GM15510 (cell line): ENCODE results near the gene RRP36.

ENCODE experiments used
- POLR2A ChIP-seq: IDR thresholded peaks from 3 replicates; pipeline ENCODE4 v1.6.1; 2011; ENCODE audit warnings: borderline replicate concordance; ENCODE audit not compliant: insufficient read length; ENCODE audit errors: extremely low read depth

Gene RRP36

DNA sequence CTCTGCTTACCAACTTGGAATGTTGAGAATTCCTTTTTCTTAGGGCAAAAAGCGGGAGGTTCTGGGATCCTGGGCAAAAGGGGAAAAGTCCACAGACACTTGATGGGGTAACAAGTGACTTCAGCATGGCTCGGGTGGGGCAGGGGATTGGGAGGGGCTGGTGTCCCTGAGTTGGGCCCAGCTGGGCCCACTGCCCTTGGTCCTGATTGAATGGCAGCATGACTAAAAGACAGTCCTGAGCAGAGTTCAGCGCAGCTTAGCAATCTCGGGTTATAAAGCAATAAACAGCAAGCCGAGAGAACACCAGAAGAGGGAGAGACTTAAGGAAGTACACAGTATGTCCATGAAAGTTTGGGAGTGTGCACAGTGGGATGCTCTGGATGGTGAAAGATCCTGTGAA lies 31.5 kb upstream of the RRP36 start:
- TF ChIP-seq POLR2A, result no peak

DNA sequence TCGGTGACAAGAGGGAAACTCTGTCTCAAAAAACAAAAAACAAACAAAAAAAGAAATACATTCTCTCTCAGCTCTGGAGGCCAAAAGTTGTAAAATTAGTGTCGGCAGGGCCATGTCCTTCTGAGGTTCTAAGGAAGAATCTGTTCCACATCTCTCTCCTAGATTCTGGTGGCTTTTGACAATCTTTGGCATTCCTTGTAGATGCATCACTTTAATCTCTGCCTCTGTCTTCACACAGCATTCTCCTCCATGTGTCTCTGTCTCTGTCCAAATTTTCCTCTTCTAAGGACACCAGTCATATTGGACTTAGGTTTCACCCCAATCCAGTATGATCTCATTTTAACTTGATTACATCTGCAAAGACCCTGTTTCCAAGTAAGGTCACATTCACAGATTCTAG lies 28.0 kb upstream of the RRP36 start:
- no peak for TF ChIP-seq POLR2A

DNA sequence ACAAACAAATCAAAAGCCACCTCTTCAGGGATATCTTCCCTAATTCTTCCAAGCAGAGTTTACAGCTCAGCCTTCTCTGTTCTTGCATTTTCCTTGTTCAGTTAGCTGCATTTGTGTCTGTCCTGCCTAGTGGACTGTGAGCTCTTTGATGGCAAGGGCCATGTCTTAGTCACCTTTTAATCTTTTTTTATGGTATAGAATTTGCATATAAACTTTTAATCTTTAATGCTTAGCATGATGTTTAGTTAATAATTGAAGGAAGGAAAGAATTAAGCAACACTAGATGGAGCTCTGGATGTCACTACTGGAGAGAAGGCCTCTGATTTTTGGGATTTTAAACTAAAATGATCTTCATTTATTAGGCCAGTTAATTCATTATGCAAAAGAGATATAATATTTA lies 24.9 kb upstream of the RRP36 start:
- no peak for TF ChIP-seq POLR2A

DNA sequence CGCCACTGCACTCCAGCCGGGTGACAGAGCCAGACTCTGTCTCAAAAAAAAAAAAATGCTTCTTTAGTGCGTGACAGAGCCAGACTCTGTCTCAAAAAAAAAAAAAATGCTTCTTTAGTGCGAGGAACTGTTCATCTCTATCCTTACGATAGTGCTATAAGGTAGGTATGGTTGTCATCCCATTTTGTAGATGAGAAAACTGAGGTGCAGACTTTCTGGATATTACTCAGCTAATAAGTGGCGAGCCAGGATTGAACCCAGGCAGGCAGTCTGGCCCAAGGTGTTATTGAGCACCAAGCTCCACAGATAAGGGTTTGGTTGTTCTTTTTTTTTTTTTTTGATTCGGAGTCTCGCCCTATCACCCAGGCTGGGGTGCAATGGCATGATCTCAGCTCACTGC lies 19.6 kb upstream of the RRP36 start:
- TF ChIP-seq POLR2A, result no peak

DNA sequence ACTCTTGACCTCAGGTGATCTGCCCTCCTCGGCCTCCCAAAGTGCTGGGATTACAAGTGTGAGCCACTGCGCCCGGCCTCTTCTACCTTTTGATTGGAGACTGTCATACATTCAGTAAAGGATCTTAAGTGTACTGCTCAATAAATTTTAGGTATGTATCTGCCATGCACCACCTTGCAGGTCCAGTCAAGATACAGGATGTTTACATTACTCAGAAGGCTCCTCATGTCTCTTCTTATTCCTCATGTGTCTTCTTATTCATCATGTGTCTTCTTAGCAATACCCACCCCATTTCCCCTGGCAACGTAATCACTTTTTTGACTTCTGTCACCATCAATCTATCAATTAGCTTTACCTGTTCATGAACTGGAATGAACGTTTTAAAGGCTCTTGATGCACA lies 15.6 kb upstream of the RRP36 start:
- TF ChIP-seq POLR2A, result no peak

DNA sequence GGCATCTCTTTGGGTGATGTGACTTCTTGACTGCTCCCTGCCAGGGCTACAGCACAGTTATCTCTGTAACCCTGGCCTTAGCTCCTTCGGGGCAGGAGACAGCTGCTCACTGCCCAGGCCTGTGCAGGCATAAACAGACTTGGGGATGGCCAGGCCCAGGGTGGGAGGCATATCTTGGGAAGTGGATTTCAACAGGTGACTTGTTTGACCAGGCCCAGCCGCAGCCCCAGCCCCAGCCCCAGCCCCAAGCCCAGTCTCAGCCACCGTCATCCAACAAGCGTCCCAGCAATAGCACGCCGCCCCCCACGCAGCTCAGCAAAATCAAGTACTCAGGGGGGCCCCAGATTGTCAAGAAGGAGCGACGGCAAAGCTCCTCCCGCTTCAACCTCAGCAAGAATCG lies 15.2 kb upstream of the RRP36 start:
- TF ChIP-seq POLR2A, result no peak

DNA sequence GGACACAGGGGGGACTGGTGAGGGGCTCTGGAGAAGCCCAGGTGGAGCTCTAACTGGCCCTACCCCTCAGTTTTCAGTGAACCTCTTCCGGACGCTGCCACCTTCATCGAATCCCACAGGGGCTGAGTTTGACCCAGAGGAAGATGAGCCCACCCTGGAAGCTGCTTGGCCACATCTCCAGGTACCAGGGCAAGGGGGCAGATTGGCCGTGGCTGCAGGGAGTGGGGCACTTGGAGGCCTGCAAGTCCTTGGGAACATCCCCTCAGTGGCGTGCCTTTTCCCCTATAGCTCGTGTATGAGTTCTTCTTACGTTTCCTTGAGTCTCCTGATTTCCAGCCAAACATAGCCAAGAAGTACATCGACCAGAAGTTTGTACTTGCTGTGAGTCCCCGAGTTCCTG lies 14.3 kb upstream of the RRP36 start:
- no peak for TF ChIP-seq POLR2A

DNA sequence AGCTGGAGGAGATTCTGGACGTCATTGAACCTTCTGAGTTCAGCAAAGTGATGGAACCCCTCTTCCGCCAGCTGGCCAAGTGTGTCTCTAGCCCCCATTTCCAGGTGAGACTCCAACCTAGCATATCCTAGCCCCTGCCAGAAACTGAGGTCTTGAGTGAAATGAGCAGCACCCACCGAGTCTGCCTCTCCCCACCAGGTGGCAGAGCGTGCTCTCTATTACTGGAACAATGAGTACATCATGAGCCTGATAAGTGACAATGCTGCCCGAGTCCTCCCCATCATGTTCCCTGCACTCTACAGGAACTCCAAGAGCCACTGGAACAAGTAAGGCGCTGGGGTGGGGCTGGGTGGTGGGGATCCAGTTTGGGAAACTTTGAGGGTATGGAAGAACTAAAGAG lies 12.3 kb upstream of the RRP36 start:
- no peak for TF ChIP-seq POLR2A

DNA sequence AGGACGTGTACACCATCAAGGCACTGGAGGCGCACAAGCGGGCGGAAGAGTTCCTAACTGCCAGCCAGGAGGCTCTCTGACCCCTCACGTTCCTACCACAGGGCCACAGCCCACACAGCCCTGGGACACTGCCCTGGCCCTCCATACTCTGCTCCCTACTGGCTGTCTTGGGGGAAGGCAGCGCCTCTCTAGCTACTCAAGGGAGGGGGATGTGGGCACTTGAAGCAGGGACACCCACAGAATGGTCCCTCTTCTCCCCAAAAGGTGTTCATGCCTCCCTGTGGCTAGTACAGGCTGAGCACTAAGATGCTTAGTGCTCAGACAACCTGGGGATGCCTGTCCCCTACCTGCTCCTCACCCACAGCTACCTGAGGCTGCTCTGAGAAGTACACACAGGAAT lies 10.2 kb upstream of the RRP36 start:
- TF ChIP-seq POLR2A, result no peak

DNA sequence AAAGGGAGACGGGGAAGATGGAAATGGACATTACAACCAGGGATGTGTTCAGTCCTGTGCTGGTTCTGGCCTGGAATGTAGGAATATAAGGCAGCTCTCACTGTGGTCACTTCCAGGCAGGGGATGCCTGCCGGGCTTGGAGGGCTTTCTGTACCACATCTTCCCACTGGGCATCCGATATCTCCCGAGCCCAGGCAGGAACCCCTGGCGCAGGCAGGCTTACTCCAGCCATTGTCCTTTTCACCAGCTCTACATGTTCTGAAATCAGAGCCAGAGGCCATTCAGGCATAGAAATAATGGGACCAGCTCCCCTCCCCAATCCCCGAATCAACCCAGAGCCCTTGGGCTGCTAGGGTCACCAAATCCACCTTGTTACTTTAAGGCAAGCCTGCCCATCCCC lies 9.1 kb upstream of the RRP36 start:
- no peak for TF ChIP-seq POLR2A

DNA sequence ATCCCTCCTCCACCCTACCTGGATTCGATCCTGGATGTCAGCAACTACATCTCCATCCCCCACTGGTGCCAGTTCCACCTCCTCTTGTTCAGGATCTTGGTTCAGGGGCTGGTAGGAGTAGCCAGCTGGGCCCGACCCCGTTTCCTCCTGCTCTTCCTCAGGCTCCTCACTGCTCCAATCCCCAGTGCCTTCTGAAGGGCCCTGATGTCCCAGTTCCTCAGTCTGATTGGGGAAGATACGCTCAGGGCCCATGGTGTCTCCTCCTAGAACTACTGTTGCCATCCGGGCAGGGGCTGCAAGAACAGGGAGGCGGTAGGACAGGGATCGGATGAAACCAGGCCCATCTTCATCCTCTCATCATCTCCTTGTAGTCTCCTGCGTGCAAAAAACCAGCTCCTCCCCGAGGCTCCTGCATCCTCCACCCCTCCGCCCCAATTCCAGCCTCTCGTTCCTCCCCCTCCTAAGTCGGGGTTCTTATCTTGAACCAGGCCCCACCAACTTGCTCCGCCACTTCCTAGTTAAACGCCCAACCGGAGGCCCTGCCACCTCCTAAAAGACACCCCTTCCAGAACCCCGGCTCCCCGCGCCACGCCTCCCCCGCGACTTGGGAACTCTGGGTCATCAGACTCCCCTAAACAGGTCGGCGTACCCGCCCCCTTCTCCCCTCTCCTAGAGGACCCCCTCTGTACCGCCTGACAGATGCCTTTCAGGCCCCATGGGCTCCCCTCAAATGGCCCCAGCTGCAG lies 8.2 kb upstream of the RRP36 start:
- no peak for TF ChIP-seq POLR2A

DNA sequence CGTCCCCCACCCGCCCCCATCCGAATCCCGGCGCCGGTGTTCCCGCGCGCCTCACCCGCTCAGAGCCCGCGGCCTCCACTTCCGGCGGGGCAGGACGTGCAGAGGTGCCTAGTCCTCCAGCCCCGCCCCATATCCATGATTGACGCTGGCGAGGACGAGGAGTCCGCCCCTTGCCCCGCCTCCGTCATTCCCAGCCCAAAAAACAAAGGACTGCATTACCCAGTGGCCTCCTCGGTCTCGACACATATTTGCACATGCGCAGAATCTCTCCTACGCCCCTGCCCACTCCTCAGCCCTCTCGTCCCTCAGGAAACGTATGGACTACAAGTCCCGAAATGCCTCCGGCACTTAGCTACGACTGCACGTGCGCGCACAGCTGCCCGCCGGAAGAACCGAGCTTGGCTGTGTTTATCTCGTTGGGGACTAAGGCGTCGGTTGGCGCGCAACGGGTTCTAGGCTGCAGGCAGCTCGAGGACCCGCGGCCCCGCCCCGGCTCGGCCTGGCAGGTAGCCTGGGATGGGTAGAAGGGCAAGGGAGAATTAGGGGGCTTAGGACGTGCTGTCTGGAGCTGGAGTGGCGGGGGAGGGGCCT lies 7.5 kb upstream of the RRP36 start, which contains the start of the genes KLHDC3 and MEA1:
Gene KLHDC3, plus strand, starts transcription at position 407 of the 591 bp plus-strand sequence. CDS start 2,944 bp downstream, outside the sequence.
Gene MEA1, minus strand, starts transcription at position 104 of the 591 bp plus-strand sequence. CDS start 133 bp downstream, outside the sequence.
- peak; percentile 73 for TF ChIP-seq POLR2A

DNA sequence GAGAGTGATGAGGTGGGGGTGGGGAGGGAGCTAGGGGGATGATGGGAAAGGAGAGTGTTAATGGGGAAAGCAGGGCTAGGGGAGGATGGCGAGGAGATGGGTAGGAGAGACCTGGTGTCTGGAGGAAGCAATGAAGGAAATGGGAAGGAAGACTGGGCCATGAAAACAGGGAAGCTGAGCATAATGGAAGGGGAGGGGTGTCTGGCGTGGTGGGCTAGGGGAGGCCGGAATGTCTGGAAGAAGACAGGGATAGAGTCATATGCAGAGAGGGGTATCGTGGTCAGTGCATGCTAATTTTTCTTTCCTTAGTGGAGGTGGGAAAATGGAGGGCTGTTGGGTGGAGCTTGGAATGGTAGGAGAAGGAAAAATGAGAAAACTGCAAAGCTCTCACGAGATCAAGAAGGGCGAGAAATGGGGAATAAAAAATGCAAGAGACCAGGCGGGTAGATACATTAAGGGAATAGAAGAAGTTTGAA lies 7.0 kb upstream of the RRP36 start:
- no peak for TF ChIP-seq POLR2A

DNA sequence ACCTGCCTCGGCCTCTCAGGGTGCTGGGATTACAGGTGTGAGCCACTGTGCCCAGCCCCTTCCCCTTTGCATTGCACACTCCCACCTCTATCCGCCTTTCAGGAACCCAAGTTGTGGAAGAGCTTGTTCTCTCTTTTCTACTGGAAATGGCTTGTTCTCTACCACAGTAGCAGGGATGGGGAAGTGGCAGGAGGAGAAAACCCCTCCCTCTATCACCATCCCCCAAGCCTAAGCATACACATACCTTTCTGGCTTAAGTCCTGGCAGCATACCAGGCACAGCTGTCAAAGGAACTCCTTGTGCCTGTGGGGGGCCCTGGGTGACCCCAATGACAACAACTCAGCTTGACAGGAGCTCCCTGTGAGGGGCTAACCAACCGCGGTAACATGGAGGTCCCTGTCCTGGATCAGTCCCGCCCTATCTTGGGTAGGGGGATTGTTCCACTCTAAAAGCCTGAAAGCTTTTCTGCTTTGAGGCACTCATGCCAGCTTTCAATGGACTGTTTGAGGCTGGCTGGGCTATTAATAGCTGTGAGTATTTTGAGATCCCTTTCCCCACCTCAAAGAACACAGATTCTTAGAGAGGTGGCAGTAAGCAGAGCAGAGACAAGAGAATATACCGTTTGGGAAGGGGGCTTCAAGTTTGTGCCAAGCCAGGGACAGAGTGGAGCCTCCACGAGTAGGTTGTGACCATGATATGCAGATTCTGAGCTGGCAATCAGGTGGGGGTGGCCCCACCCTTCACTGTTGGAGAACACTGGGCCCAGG lies 5.1 kb upstream of the RRP36 start:
- no peak for TF ChIP-seq POLR2A

DNA sequence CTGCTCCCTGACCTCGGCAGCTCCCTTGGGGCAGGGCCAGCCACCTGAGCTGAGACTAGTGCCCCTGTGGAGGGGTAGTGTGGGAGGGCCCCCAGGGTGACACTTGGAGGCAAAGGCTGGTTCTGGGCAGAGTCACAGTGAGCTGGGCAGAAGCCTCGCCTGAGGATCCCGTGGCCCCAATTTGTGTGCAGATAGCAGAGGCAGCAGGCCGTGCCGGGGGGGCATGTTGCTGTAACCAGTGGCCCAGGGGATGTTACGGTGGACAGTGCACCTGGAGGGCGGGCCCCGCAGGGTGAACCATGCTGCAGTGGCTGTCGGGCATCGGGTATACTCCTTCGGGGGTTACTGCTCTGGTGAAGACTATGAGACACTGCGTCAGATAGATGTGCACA lies 4.5 kb upstream of the RRP36 start:
- TF ChIP-seq POLR2A, result no peak
